Measurements from ENCODE around the gene POU6F1. TPM values are rescaled to one million over a fixed set of nuclear protein-coding genes. Genes with fewer than 3 reads are reported as not detected.

POU6F1 gene
- total and polyA plus RNA-seq, 2 of the 8 experiments (the other 6 are each of a cell fraction or from before 2014, with no cell fraction given) = 5.6 to 8.7 TPM

- CTCF ChIA-PET (ENCODE audit: partially characterized antibody) = no interaction called here
Observed at GRCh38 chr12:51225234-51225633, 7.4 kb upstream of the POU6F1 start.

More at GRCh38 chr12:51225234-51225633, 7.4 kb upstream of the POU6F1 start:
- H3K36me3 ChIP-seq (ENCODE audit: control insufficient read depth in 2 of 4, insufficient read depth in 4 of 4, low read length in 3 of 4) = peaks cover 0 to 3% (median 0%) of the 10 kb centered on the region in 4 experiments; a peak in 1 of 8 replicates
- H2BK5ac ChIP-seq (ENCODE audit: low read depth, low read length) = no peak overlapping the region
- H3K23me2 ChIP-seq (ENCODE audit: low read depth, low read length) = no peaks in the 10 kb centered on the region
- H4K5ac ChIP-seq (ENCODE audit: insufficient read length, low read depth, low read length) = no peak overlapping the region
- no peak for DNase-seq (ENCODE audit: low read depth in 1 of 2, low spot score in 2 of 2)
- no peaks in the 10 kb centered on the region for H3K79me2 ChIP-seq (ENCODE audit: control insufficient read depth in 1 of 2, insufficient read depth in 2 of 2, low read length in 2 of 2)
- no peaks in the 10 kb centered on the region for H4K20me1 ChIP-seq (replicated peaks in 1 of 2; ENCODE audit: control insufficient read depth in 1 of 2, insufficient read depth in 2 of 2, low read length in 2 of 2)
- no peaks in the 10 kb centered on the region for H3K4me1 ChIP-seq (replicated peaks in 1 of 4; ENCODE audit: control insufficient read depth in 3 of 4, insufficient read depth in 4 of 4, low read length in 3 of 4)
- no peak for TF ChIP-seq HDAC2 (IDR thresholded peaks at IDR 0.05; ENCODE audit: borderline replicate concordance in 1 of 2, low read depth in 2 of 2, low read length in 2 of 2)
- no peak for TF ChIP-seq JUN (IDR thresholded peaks at IDR 0.05; ENCODE audit: low read depth, low read length)
- TF ChIP-seq ATF3 (IDR thresholded peaks at IDR 0.05; ENCODE audit: insufficient read depth, low read depth, low read length) = no peak
- no peak for TF ChIP-seq EP300 (IDR thresholded peaks at IDR 0.05; ENCODE audit: borderline replicate concordance in 1 of 2, low read depth in 2 of 2, low read length in 2 of 2)
- TF ChIP-seq TEAD4 (IDR thresholded peaks at IDR 0.05; ENCODE audit: low read depth, low read length) = no peak
- TF ChIP-seq NRF1 (IDR thresholded peaks at IDR 0.05; ENCODE audit: low read depth, low read length) = no peak
- TF ChIP-seq POLR2A (IDR thresholded peaks at IDR 0.05; ENCODE audit: control extremely low read depth in 1 of 2, low read depth in 2 of 2, low read length in 2 of 2) = no peak
- TF ChIP-seq FOSL1 (IDR thresholded peaks at IDR 0.05; ENCODE audit: insufficient read depth, low read depth, low read length) = no peak
- H3K18ac ChIP-seq (ENCODE audit: extremely low read depth, low read length) = no peak overlapping the region
- POLR2A ChIA-PET (ENCODE audit: partially characterized antibody) = no interaction called here
- no peak overlapping the region for H3K27ac ChIP-seq (ENCODE audit: low read depth, low read length)
- H4K91ac ChIP-seq (replicated peaks; ENCODE audit: insufficient read length, low read length) = no peak overlapping the region
- no peak overlapping the region for H4K8ac ChIP-seq (ENCODE audit: extremely low read depth, insufficient read depth, low read length)
- H3K56ac ChIP-seq (replicated peaks; ENCODE audit: insufficient read length, low read depth, low read length) = no peak overlapping the region
- no peak overlapping the region for H2BK20ac ChIP-seq (ENCODE audit: low read length)
- no peak overlapping the region for H3K4me3 ChIP-seq (ENCODE audit: extremely low read depth in 1 of 4, insufficient read depth in 2 of 4, low read depth in 3 of 4, low read length in 4 of 4)
- no peak overlapping the region for H3K9ac ChIP-seq (replicated peaks in 1 of 4; ENCODE audit: extremely low read depth in 1 of 4, low read depth in 3 of 4, low read length in 3 of 4)
- H3K23ac ChIP-seq (ENCODE audit: insufficient read length) = no peak overlapping the region
- H2BK15ac ChIP-seq (ENCODE audit: low read length) = no peak overlapping the region
- H2BK120ac ChIP-seq (replicated peaks; ENCODE audit: low read depth, low read length) = no peak overlapping the region
- no peaks in the 10 kb centered on the region for H3K27me3 ChIP-seq (replicated peaks in 1 of 4; ENCODE audit: control insufficient read depth in 3 of 4, extremely low read depth in 1 of 4, insufficient read depth in 3 of 4, low read length in 3 of 4)
- H3K14ac ChIP-seq (ENCODE audit: insufficient read length) = no peak overlapping the region
- no peaks in the 10 kb centered on the region for H3K9me3 ChIP-seq (ENCODE audit: insufficient read depth in 2 of 2, low read depth in 1 of 2, low read length in 1 of 2)
- H2BK12ac ChIP-seq (ENCODE audit: low read depth, low read length) = no peak overlapping the region
- H3K4me2 ChIP-seq (ENCODE audit: insufficient read depth in 1 of 2, low read depth in 2 of 2, low read length in 2 of 2) = no peak overlapping the region
- no peaks in the 10 kb centered on the region for H3K79me1 ChIP-seq (ENCODE audit: low read depth, low read length)
- H2AFZ ChIP-seq (ENCODE audit: low read length) = no peak overlapping the region
- 86% methylated on average over 4 of the region's 4 CpGs; no CpG with 5 or more reads in 1 of the 2 experiments for WGBS, 2 experiments (ENCODE audit: extremely low coverage in 1 of 2, insufficient coverage in 1 of 2, insufficient read length in 1 of 2, insufficient replicate concordance in 2 of 2, low coverage in 1 of 2, low lambda C conversion rate in 2 of 2, missing lambda C conversion rate in 1 of 2)
- no peak for FAIRE-seq
- H2AK5ac ChIP-seq (ENCODE audit: low read depth, low read length) = no peak overlapping the region
- H3K4ac ChIP-seq (replicated peaks; ENCODE audit: insufficient read length, low read depth, low read length) = no peak overlapping the region

Measured in H1 (cell line).